NCI-H510A treated with DMSO at 0.1 percent for 48 hours (cell line): ENCODE results near the gene KPNA5.
"Not testable (repeated sequence)": the region's sequence is repeated elsewhere in the genome, so short reads cannot be mapped to it uniquely, and the experiment has no call there.

ENCODE experiments used
- DNase-seq: peaks from one replicate; lab custom pipeline; 2025; lab: John Stamatoyannopoulos, UW

KPNA5 gene

GRCh38 chr6:116703888-116704287 lies 22.9 kb downstream of the KPNA5 start:
- not testable (repeated sequence) for DNase-seq

DNA sequence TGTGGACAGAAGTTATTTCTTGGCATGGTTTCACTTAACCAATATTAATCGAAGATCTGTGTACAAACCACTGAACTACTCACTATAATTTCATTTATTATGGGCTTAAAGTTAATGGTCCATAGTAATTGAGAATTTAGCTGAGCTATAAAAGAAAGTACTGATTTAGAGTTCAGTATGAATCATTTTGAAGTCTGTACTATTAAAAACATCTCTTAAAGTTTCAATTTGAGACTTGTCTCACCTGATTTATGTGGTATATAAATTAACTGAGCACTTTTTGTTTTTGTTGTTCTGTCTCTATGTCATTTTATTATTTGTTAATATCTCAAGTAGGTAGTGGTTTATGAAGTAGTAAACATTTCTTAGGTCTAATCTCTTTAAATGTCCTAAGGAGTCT lies 24.9 kb downstream of the KPNA5 start:
- no peak for DNase-seq

- no peak for DNase-seq
These were observed 33.3 kb downstream of the KPNA5 start for GRCh38 chr6:116714296-116714695.

DNA sequence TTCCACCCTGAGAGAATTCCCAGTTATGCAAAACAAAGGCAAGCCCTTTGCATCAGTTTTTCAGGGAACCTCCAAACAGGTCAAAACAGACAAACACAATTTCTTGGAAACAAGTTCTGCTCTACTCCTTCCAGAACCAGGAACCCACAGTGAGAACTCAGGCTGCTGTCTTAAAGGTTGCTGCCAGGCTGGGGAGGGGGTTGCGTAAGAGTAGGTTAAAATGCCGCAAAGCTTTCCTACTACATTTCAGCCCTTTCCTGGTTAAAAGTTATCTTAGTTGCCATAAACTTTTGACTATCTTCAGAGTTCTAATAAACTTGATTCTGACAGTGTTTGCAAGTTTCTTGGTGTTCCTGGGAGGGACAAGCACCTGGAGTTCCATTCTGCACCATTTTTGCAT lies 33.8 kb downstream of the KPNA5 start:
- no peak for DNase-seq

- DNase-seq: no peak
These were observed 45.9 kb downstream of the KPNA5 start for GRCh38 chr6:116726947-116727346.

GRCh38 chr6:116730513-116730912 lies 49.5 kb downstream of the KPNA5 start:
- no peak for DNase-seq

DNA sequence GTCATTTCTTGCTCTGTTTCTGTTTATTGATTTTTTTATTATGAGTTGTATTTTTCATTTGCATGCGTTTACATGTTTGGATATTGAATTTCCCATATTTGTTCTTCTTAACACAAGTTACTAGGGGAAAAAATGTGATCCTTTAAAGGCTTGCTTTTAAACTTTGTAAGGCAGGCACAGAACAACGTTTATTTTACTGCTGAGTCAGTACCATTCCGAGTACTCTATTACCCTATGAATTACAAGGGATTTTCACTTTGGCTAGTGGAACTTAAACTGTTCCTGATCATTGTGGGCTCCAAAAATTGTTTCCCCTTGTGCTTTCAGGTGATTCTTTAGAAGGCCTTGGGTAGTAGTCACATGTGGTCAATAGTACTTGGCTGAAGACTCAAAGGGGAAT lies 56.0 kb downstream of the KPNA5 start:
- no peak for DNase-seq

- DNase-seq: not testable (repeated sequence)
These were observed 59.5 kb downstream of the KPNA5 start for GRCh38 chr6:116740486-116740885.

DNA sequence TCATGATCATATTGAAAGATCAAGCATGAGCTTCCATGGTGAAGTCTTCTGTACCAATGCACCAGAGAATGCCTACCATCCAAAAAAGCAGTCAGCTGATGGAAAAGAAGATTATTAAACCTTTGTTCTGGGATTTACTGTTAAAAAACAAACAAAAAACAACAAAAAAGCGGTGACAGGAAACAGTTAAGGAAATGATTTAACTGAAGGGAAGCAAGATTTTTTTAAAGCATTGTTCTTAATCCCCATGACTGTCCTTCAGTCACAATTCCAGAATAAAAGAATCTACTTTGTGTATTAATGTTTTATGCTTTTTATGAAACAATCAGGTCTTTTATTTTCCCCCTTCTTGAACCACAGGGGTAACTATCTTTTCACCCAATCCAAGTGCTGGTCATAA lies 60.6 kb downstream of the KPNA5 start:
- no peak for DNase-seq

DNA sequence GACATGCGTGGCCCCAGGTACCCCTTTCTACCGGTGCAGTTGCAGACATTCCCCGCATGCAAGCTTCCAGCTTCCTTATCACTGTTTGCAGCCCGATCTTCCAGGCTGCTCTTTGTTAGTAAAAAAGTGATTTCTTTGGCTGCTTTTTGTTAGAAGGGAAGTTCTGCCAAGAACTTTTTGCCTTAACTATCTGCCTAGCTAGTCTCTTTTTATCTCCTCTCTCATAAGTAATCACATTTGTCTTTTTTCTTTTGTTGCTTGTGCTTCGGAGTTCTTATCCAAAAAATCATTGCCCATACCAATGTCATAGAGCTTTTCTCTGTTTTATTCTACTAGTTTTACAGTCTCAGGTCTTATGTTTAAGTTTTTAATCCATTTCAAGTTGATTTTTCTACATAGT lies 64.2 kb downstream of the KPNA5 start:
- no peak for DNase-seq

- no peak for DNase-seq
These were observed 80.8 kb downstream of the KPNA5 start for GRCh38 chr6:116761779-116762178.

DNA sequence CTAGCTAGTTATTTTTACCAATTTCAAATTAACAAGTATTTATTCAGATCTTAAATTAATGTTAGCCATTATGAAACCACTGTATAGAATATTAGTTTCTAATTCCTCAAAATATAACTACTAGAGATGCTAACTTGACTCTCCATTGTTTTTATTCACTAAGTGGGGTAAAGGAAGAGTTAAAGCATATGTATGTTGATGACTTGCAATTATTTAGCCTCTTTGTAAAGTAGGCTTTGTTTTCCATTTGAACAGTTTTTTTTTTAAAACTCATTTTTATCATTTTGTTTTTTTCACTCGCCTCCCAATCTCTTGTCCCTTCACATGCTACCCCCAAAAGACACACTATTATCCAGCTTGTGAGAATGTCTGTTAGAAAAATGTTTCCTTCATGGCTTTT lies 81.2 kb downstream of the KPNA5 start:
- no peak for DNase-seq

DNA sequence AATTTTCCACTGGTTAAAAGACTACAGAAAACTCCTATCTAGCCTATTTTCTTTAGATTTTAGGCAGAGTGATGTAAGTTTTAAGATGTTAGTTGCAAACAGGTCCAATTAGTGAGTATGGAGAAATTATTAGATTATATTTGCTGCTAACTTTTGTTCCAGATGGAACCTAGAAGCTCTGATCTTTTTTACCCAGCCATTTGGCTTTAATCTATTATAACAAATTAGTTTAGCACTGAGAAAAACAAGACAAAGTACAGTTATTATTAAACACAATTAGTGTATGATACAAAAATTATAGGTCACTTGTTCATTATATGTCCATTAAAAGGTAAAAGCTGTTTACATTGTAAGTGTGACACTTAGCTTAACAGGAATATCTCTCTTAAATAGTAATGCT lies 82.0 kb downstream of the KPNA5 start:
- no peak for DNase-seq

GRCh38 chr6:116763906-116764628 lies 83.1 kb downstream of the KPNA5 start:
- DNase-seq: no peak

- DNase-seq: no peak
These were observed 83.6 kb downstream of the KPNA5 start for GRCh38 chr6:116764629-116764960.

DNA sequence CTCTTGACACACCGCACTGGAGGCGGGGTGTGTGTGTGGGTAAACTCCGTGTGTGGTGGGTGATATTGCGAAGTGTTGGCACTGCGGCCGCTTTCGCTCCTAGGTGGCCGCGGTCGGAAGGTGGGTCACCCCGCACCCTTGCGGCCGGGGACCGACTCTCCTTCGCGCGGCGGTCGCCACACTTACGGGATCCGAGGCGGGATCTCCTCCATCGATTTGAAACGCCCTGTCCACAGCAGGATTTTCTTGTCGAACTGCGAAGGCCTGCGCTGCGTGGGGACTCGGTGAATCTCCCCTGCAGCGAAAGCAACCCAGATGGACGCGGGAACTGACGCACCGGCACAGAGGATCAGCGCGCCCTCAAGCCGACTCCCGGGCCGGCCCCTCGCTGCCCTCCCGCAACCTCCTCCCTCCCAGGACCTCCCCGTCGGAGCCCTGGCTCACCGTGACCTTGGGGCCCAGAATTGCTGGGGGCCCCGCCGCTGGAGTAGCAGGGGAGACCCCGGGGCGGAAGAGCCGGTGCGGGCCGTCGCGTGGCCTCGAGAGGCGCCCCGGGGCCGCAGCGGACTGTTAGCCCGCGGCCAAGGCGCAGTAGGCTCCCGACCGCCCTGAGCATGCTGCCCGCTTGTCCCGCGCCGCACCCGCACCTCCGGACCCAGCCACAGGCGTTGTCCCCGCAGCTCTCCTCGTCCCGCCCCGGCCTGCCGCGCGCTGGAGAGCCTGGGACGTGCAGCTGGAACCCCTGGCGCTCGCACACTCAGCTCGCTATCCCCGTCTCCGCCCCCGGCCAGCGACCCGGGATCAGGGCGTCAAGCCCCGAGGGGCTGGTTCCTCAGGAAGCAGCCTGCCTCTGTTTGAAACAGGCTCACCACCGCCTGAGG lies 84.2 kb downstream of the KPNA5 start, which contains the start of gene FAM162B:
FAM162B (minus strand) TSS at position 759 of the 881 bp plus-strand sequence; CDS start at position 616, 143 bp downstream.
- DNase-seq: no peak

DNA sequence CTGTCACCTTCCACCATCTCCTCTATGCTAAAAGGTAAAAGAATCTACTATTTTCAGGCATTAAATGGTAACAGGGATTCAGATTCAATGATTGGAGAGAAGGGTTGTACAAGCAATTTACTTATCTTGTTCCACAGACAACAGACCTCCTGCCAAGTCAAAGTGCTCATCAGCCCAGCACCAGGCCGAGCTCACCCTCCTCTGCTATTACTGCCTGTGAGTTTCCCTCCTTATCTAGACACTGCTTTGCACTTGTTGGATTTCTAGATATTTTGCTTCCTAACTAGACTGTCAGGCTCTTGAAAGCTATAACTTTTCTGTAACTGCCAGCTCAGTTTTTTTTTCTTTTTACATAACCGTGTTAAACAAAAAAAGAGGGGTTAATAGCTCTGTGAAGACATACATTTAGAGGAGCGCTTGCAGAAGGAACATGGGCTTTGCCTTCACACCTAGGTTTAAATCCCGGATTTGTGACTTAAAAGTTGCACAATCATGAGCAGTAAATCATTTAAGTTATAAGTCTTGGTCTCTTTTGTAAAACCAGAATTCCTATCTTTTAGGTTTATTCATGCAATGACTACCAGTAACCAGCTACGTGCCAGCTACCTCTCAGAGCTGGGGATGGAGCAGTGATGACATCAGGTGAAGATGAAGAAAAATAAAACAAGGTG lies 85.6 kb downstream of the KPNA5 start:
- no peak for DNase-seq

GRCh38 chr6:116767715-116768114 lies 86.7 kb downstream of the KPNA5 start:
- DNase-seq: no peak

DNA sequence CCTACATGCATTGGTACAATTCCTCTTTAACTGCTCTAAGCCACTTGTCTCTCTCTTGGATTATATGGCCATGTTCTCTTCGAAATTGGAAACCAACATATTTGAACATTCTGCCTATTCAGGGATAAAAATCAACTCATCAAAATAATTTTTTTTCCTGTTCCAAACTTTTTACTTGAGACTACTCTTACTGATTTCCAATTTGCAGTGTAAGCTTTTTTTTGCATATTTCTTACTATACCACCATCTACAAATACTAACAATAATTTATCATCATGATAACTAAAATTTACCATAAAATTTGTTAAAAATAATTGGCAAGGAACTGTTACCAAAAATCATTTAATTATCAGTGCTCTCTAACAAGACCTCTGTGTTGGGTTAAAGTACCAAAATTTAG lies 91.4 kb downstream of the KPNA5 start:
- DNase-seq: no peak

DNA sequence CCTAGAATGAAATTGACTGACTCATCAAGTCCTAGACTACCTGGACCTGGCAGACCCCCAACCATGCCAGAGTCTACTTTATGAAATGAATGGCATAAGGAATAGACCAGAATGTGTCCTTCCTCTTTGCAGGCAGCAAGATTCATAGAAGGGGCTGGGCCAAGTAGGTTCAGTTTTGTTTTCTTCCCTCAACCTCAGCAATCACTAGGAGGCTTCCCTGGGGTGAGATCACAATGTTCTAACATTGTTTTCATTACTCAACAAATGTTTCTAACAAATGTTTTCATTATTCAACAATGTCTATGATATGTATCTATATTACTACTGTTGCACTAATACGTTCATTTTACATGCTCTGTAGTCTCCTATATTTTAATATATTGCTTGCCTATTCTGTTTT lies 92.9 kb downstream of the KPNA5 start:
- DNase-seq: no peak

DNA sequence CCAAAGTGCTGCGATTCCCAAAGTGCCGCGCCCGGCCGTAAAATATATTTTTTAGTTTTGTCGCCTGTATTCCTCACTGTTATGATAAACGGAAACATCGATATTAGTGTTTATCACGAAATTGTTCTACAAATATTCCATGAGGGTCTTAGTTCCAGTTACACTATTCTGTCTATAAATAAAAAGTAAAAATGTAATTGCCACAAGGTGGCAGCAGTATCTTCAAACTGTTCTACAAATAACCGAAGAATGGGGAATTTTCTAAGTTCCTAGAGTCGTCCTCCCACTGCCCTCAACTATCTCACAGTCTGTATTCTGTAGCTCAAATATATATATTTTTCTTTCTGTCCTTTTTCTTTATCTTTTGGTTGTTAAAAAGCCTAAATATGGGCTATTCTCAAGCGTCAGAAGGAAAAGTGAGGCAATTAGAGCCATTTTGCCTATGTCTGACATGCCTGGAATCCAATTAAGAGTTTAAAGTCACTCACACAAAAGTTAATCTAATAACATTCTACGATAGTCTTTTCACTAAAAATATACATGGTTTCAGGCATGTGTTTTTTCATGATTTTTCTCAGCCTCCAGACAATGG lies 98.7 kb downstream of the KPNA5 start:
- peak; percentile 48 for DNase-seq

DNA sequence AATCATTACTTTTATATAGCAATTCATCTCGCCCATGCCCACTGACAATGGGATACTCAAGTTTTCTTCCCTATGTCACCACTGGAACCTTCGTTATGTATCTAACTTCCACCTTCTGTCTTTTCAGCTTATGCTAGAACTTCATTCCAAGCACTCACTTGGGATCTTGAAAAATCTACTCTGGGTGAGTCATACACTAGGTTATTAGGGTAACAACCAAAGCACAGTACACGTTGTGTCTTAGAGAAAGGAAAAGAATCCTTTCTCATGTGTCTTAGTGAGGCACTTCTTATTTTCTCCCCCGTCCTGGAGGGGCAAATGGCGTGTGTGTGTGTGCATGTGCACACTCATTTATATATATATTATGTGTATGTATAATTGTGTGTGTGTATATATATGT lies 102.8 kb downstream of the KPNA5 start:
- no peak for DNase-seq
